ENCODE data around the gene ACSS2.
A peak's percentile ranks its signal among the peaks of the same experiment; 100 is the strongest.

ACSS2 gene

GRCh38 chr20:34945315-34946077 is 69.1 kb downstream of the ACSS2 start:
- Mint-ChIP-seq H3K27ac (no peak overlapping the region), H3K36me3 (peaks cover 10% of the 10 kb centered on the region), H3K9me3 (no peaks in the 10 kb centered on the region), H3K27me3 (no peaks in the 10 kb centered on the region), H3K4me3 (no peak overlapping the region), H3K4me1 (no peaks in the 10 kb centered on the region)

GRCh38 chr20:34946661-34947060 is 70.2 kb downstream of the ACSS2 start:
- H3K27me3 Mint-ChIP-seq = no peaks in the 10 kb centered on the region
- no peaks in the 10 kb centered on the region for H3K4me1 Mint-ChIP-seq
- H3K36me3 Mint-ChIP-seq = peaks cover 10% of the 10 kb centered on the region
- H3K4me3 Mint-ChIP-seq = no peak overlapping the region
- no peaks in the 10 kb centered on the region for H3K9me3 Mint-ChIP-seq
- no peak overlapping the region for H3K27ac Mint-ChIP-seq

GRCh38 chr20:34947336-34947735 is 70.9 kb downstream of the ACSS2 start:
- Mint-ChIP-seq H3K4me3 (no peak overlapping the region), H3K27ac (no peak overlapping the region), H3K36me3 (peaks cover 10% of the 10 kb centered on the region), H3K27me3 (no peaks in the 10 kb centered on the region), H3K9me3 (no peaks in the 10 kb centered on the region), H3K4me1 (no peaks in the 10 kb centered on the region)

GRCh38 chr20:34948030-34948429 is 71.6 kb downstream of the ACSS2 start:
- Mint-ChIP-seq H3K4me1 (peaks cover 5% of the 10 kb centered on the region), H3K27me3 (no peaks in the 10 kb centered on the region), H3K4me3 (no peak overlapping the region), H3K27ac (no peak overlapping the region), H3K36me3 (peaks cover 10% of the 10 kb centered on the region), H3K9me3 (no peaks in the 10 kb centered on the region)

- H3K27me3 Mint-ChIP-seq = no peaks in the 10 kb centered on the region
- H3K27ac Mint-ChIP-seq = no peak overlapping the region
- peaks cover 8% of the 10 kb centered on the region for H3K4me1 Mint-ChIP-seq
- no peaks in the 10 kb centered on the region for H3K9me3 Mint-ChIP-seq
- peaks cover 7% of the 10 kb centered on the region for H3K36me3 Mint-ChIP-seq
- H3K4me3 Mint-ChIP-seq = no peak overlapping the region
Observed at GRCh38 chr20:34949120-34949519, 72.7 kb downstream of the ACSS2 start.

- Mint-ChIP-seq H3K9me3 (no peaks in the 10 kb centered on the region), H3K27me3 (no peaks in the 10 kb centered on the region), H3K27ac (no peak overlapping the region), H3K36me3 (peaks cover 4% of the 10 kb centered on the region), H3K4me3 (no peak overlapping the region), H3K4me1 (peaks cover 27% of the 10 kb centered on the region)
Observed at GRCh38 chr20:34951252-34951651, 74.8 kb downstream of the ACSS2 start.

- no peaks in the 10 kb centered on the region for H3K9me3 Mint-ChIP-seq
- peaks cover 30% of the 10 kb centered on the region for H3K4me1 Mint-ChIP-seq
- H3K27ac Mint-ChIP-seq = peak overlapping the region; percentile 8
- peaks cover 4% of the 10 kb centered on the region for H3K36me3 Mint-ChIP-seq
- no peaks in the 10 kb centered on the region for H3K27me3 Mint-ChIP-seq
- no peak overlapping the region for H3K4me3 Mint-ChIP-seq
Observed at GRCh38 chr20:34951652-34952051, 75.2 kb downstream of the ACSS2 start.

GRCh38 chr20:34952671-34953070 is 76.3 kb downstream of the ACSS2 start:
- Mint-ChIP-seq H3K9me3 (no peaks in the 10 kb centered on the region), H3K27ac (no peak overlapping the region), H3K27me3 (no peaks in the 10 kb centered on the region), H3K36me3 (peaks cover 4% of the 10 kb centered on the region), H3K4me1 (peaks cover 33% of the 10 kb centered on the region), H3K4me3 (no peak overlapping the region)

- H3K27ac Mint-ChIP-seq = no peak overlapping the region
- peak overlapping the region; percentile 7 for H3K4me3 Mint-ChIP-seq
Observed at GRCh38 chr20:34953960-34954359, 77.5 kb downstream of the ACSS2 start.

GRCh38 chr20:34954904-34955230 is 78.5 kb downstream of the ACSS2 start:
- peaks cover 33% of the 10 kb centered on the region for H3K4me1 Mint-ChIP-seq

More at GRCh38 chr20:34953960-34954359, 77.5 kb downstream of the ACSS2 start:
- Mint-ChIP-seq H3K36me3 (peaks cover 4% of the 10 kb centered on the region), H3K9me3 (no peaks in the 10 kb centered on the region), H3K27me3 (no peaks in the 10 kb centered on the region), H3K4me1 (peaks cover 33% of the 10 kb centered on the region)

GRCh38 chr20:34955231-34956040 is 79.0 kb downstream of the ACSS2 start, which contains the start of the genes GSS and MYH7B:
Gene GSS (minus strand): TSS chr20:34955806. CDS start chr20:34951852, 3,954 bp downstream.
Gene MYH7B (plus strand): TSS chr20:34955868. CDS start chr20:34978006, 22,138 bp downstream.
- Mint-ChIP-seq H3K27ac (peak within 1 kb of the TSS; percentile 98), H3K27me3 (no peaks in the 10 kb centered on the region), H3K4me1 (peaks cover 33% of the 10 kb centered on the region), H3K36me3 (no peaks in the 10 kb centered on the region), H3K9me3 (no peaks in the 10 kb centered on the region), H3K4me3 (peak within 1 kb of the TSS; percentile 96)

More at GRCh38 chr20:34954904-34955230, 78.5 kb downstream of the ACSS2 start:
- H3K27me3 Mint-ChIP-seq = no peaks in the 10 kb centered on the region
- peak overlapping the region; percentile 96 for H3K4me3 Mint-ChIP-seq
- H3K36me3 Mint-ChIP-seq = no peaks in the 10 kb centered on the region
- H3K9me3 Mint-ChIP-seq = no peaks in the 10 kb centered on the region
- peak overlapping the region; percentile 98 for H3K27ac Mint-ChIP-seq

- Mint-ChIP-seq H3K27ac (peak overlapping the region; percentile 98), H3K4me3 (peak overlapping the region; percentile 96), H3K4me1 (peaks cover 39% of the 10 kb centered on the region), H3K9me3 (no peaks in the 10 kb centered on the region), H3K36me3 (no peaks in the 10 kb centered on the region), H3K27me3 (no peaks in the 10 kb centered on the region)
Observed at GRCh38 chr20:34956041-34956458, 79.6 kb downstream of the ACSS2 start.

GRCh38 chr20:34956751-34957472 is 80.5 kb downstream of the ACSS2 start:
- H3K9me3 Mint-ChIP-seq = no peaks in the 10 kb centered on the region
- no peaks in the 10 kb centered on the region for H3K36me3 Mint-ChIP-seq
- peak overlapping the region; percentile 25 for H3K27ac Mint-ChIP-seq
- H3K4me1 Mint-ChIP-seq = peaks cover 39% of the 10 kb centered on the region
- H3K27me3 Mint-ChIP-seq = no peaks in the 10 kb centered on the region
- no peak overlapping the region for H3K4me3 Mint-ChIP-seq

GRCh38 chr20:34964486-34964885 is 88.1 kb downstream of the ACSS2 start:
- Mint-ChIP-seq H3K4me1 (peaks cover 5% of the 10 kb centered on the region), H3K9me3 (no peaks in the 10 kb centered on the region), H3K4me3 (no peak overlapping the region), H3K36me3 (no peaks in the 10 kb centered on the region), H3K27ac (no peak overlapping the region), H3K27me3 (no peaks in the 10 kb centered on the region)

GRCh38 chr20:34965051-34965450 is 88.6 kb downstream of the ACSS2 start:
- no peak overlapping the region for H3K27ac Mint-ChIP-seq
- no peaks in the 10 kb centered on the region for H3K36me3 Mint-ChIP-seq
- no peak overlapping the region for H3K4me3 Mint-ChIP-seq
- no peaks in the 10 kb centered on the region for H3K9me3 Mint-ChIP-seq
- no peaks in the 10 kb centered on the region for H3K27me3 Mint-ChIP-seq
- H3K4me1 Mint-ChIP-seq = peaks cover 5% of the 10 kb centered on the region
